ENCODE measurements around the gene STPG2.

DNA sequence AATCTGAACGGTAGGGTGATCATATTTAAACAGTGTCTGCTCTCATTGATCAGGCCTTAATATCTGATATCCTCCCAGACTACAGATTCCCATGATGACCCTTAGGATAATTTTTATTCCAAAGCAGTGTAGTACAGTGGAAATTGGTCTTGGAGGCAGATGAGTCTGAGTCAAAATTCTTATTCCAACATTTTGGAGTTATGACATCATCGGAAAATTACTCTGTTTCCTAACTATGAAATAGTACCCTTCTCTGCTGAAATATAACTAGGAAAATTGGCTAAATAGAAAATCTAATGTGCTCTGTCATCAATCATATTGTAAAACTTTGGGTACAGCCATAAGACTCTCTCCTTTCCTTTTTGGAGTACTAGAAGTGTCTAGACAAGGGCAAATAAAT is 583.3 kb downstream of the STPG2 start:
- TF ChIP-seq HDGF (IDR thresholded peaks at IDR 0.05) (no peak), POLR2A (IDR thresholded peaks at IDR 0.05; ENCODE audit: low read depth, low read length) (no peak), DPF2 (IDR thresholded peaks at IDR 0.05) (no peak), TBL1XR1 (IDR thresholded peaks at IDR 0.05; ENCODE audit: low read depth, low read length) (no peak)
- TF ChIP-seq, protein P1, sequence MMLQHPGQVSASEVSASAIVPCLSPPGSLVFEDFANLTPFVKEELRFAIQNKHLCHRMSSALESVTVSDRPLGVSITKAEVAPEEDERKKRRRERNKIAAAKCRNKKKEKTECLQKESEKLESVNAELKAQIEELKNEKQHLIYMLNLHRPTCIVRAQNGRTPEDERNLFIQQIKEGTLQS (IDR thresholded peaks at IDR 0.05; ENCODE audit: borderline replicate concordance, extremely low read depth, low read depth, low read length), result no peak
- TF ChIP-seq, protein P2, sequence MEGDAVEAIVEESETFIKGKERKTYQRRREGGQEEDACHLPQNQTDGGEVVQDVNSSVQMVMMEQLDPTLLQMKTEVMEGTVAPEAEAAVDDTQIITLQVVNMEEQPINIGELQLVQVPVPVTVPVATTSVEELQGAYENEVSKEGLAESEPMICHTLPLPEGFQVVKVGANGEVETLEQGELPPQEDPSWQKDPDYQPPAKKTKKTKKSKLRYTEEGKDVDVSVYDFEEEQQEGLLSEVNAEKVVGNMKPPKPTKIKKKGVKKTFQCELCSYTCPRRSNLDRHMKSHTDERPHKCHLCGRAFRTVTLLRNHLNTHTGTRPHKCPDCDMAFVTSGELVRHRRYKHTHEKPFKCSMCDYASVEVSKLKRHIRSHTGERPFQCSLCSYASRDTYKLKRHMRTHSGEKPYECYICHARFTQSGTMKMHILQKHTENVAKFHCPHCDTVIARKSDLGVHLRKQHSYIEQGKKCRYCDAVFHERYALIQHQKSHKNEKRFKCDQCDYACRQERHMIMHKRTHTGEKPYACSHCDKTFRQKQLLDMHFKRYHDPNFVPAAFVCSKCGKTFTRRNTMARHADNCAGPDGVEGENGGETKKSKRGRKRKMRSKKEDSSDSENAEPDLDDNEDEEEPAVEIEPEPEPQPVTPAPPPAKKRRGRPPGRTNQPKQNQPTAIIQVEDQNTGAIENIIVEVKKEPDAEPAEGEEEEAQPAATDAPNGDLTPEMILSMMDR (IDR thresholded peaks at IDR 0.05 in 2 of 3, conservative IDR thresholded peaks at IDR 0.05 in 1 of 3; ENCODE audit: control insufficient read depth in 2 of 3, extremely low read depth in 1 of 3, insufficient read depth in 1 of 3, low read depth in 3 of 3, low read length in 3 of 3), result no peak
- TF ChIP-seq, protein P3, sequence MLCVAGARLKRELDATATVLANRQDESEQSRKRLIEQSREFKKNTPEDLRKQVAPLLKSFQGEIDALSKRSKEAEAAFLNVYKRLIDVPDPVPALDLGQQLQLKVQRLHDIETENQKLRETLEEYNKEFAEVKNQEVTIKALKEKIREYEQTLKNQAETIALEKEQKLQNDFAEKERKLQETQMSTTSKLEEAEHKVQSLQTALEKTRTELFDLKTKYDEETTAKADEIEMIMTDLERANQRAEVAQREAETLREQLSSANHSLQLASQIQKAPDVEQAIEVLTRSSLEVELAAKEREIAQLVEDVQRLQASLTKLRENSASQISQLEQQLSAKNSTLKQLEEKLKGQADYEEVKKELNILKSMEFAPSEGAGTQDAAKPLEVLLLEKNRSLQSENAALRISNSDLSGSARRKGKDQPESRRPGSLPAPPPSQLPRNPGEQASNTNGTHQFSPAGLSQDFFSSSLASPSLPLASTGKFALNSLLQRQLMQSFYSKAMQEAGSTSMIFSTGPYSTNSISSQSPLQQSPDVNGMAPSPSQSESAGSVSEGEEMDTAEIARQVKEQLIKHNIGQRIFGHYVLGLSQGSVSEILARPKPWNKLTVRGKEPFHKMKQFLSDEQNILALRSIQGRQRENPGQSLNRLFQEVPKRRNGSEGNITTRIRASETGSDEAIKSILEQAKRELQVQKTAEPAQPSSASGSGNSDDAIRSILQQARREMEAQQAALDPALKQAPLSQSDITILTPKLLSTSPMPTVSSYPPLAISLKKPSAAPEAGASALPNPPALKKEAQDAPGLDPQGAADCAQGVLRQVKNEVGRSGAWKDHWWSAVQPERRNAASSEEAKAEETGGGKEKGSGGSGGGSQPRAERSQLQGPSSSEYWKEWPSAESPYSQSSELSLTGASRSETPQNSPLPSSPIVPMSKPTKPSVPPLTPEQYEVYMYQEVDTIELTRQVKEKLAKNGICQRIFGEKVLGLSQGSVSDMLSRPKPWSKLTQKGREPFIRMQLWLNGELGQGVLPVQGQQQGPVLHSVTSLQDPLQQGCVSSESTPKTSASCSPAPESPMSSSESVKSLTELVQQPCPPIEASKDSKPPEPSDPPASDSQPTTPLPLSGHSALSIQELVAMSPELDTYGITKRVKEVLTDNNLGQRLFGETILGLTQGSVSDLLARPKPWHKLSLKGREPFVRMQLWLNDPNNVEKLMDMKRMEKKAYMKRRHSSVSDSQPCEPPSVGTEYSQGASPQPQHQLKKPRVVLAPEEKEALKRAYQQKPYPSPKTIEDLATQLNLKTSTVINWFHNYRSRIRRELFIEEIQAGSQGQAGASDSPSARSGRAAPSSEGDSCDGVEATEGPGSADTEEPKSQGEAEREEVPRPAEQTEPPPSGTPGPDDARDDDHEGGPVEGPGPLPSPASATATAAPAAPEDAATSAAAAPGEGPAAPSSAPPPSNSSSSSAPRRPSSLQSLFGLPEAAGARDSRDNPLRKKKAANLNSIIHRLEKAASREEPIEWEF (IDR thresholded peaks at IDR 0.05; ENCODE audit: insufficient replicate concordance, low read depth, low read length), result no peak
